CD14-positive monocyte (primary cell): ENCODE data around the gene ZNF784. TPM values are rescaled to one million over a fixed set of nuclear protein-coding genes. Genes with fewer than 3 reads are reported as not detected.

Experiments used
- DNase-seq, 3 donors: peaks; one replicate each; pipeline ENCODE4 v3.0.0-alpha.2; 2011 to 2022
- H2AFZ ChIP-seq: 2 replicates; pipeline ENCODE4 v1.6.0; 2012; ENCODE audit warnings: mild to moderate bottlenecking, low read depth, low read length, inconsistent platforms; ENCODE audit not compliant: insufficient read depth, poor library complexity, severe bottlenecking
- H3K27ac ChIP-seq, 2 donors: 1 replicate in 1 of 2; 2 replicates in 1 of 2; pipeline ENCODE4 v1.5.1; 2012 to 2013; ENCODE audit warnings: low read length in 2 of 2, control low read depth in 1 of 2, inconsistent platforms in 1 of 2, low read depth in 1 of 2, mild to moderate bottlenecking in 1 of 2
- H3K27me3 ChIP-seq, 2 donors: one replicate each; pipeline versions ENCODE4 v1.6.0 to v1.6.1; 2011 to 2013; ENCODE audit warnings: low read length in 2 of 2; ENCODE audit not compliant: control insufficient read depth in 2 of 2, insufficient read depth in 2 of 2
- H3K36me3 ChIP-seq, 2 donors: replicated peaks in 1 of 2; 1 replicate in 1 of 2; 2 replicates in 1 of 2; pipeline versions ENCODE4 v1.5.1 to v1.6.1; 2012 to 2013; ENCODE audit warnings: low read length in 2 of 2, control low read depth in 1 of 2, inconsistent platforms in 1 of 2, mild to moderate bottlenecking in 1 of 2; ENCODE audit not compliant: insufficient read depth in 2 of 2, control insufficient read depth in 1 of 2
- H3K4me1 ChIP-seq, 2 donors: 1 replicate in 1 of 2; 2 replicates in 1 of 2; pipeline versions ENCODE4 v1.5.1 to v1.6.1; 2012 to 2013; ENCODE audit warnings: low read length in 2 of 2, control low read depth in 1 of 2, inconsistent platforms in 1 of 2, mild to moderate bottlenecking in 1 of 2, moderate library complexity in 1 of 2; ENCODE audit not compliant: insufficient read depth in 2 of 2, control insufficient read depth in 1 of 2
- H3K4me2 ChIP-seq: replicated peaks from 2 replicates; pipeline ENCODE3; 2012; ENCODE audit warnings: low read length, moderate library complexity, mild to moderate bottlenecking; ENCODE audit not compliant: poor library complexity, severe bottlenecking; ENCODE audit errors: extremely low read depth
- H3K4me3 ChIP-seq, 3 experiments: fragments of 200-600 bp in 1 of 3; sonication (generic) in 1 of 3; replicated peaks in 1 of 3; 1 replicate in 2 of 3; 2 replicates in 1 of 3; pipeline ENCODE4 v1.5.1; 2011 to 2013; ENCODE audit warnings: low read length in 3 of 3, mild to moderate bottlenecking in 3 of 3, control low read depth in 2 of 3, low read depth in 2 of 3, inconsistent platforms in 1 of 3, moderate library complexity in 1 of 3
- H3K79me2 ChIP-seq: 2 replicates; pipeline ENCODE4 v1.6.0; 2012; ENCODE audit warnings: mild to moderate bottlenecking, control low read depth, inconsistent platforms, low read length, moderate library complexity; ENCODE audit not compliant: insufficient read depth
- H3K9ac ChIP-seq: 2 replicates; pipeline ENCODE4 v1.6.0; 2017; ENCODE audit warnings: low read length, mild to moderate bottlenecking; ENCODE audit not compliant: insufficient read depth, poor library complexity, severe bottlenecking
- H3K9me3 ChIP-seq, 2 donors: replicated peaks in 1 of 2; 1 replicate in 1 of 2; 2 replicates in 1 of 2; pipeline versions ENCODE4 v1.5.1 to v1.6.1; 2012 to 2013; ENCODE audit warnings: low read length in 2 of 2, control low read depth in 1 of 2; ENCODE audit not compliant: control insufficient read depth in 1 of 2, insufficient read depth in 1 of 2
- H4K20me1 ChIP-seq: 2 replicates; pipeline ENCODE4 v1.6.0; 2012; ENCODE audit warnings: mild to moderate bottlenecking, low read length, control low read depth, moderate library complexity; ENCODE audit not compliant: insufficient read depth
- H3K27ac Mint-ChIP-seq, 7 donors: one replicate each; pipeline ENCODE4 v1.8.0; 2020; ENCODE audit warnings: mild to moderate bottlenecking in 7 of 7, mixed read lengths in 7 of 7, moderate library complexity in 6 of 7, inconsistent platforms in 2 of 7
- H3K27me3 Mint-ChIP-seq, 3 donors: one replicate each; pipeline ENCODE4 v1.8.0; 2021 to 2022; ENCODE audit warnings: low read depth in 3 of 3, mild to moderate bottlenecking in 3 of 3, mixed read lengths in 3 of 3, moderate library complexity in 3 of 3, inconsistent platforms in 1 of 3
- H3K36me3 Mint-ChIP-seq, 2 donors: one replicate each; pipeline ENCODE4 v1.8.0; 2020; ENCODE audit warnings: mixed read lengths in 2 of 2, inconsistent platforms in 1 of 2, mild to moderate bottlenecking in 1 of 2
- H3K4me1 Mint-ChIP-seq: one replicate; pipeline ENCODE4 v1.8.0; 2020; ENCODE audit warnings: mild to moderate bottlenecking, mixed read lengths
- H3K4me3 Mint-ChIP-seq, 2 donors: one replicate each; pipeline ENCODE4 v1.8.0; 2020; ENCODE audit warnings: mild to moderate bottlenecking in 2 of 2, mixed read lengths in 2 of 2, moderate library complexity in 1 of 2
- H3K9me3 Mint-ChIP-seq, 7 donors: one replicate each; pipeline ENCODE4 v1.8.0; 2020 to 2022; ENCODE audit warnings: mixed read lengths in 7 of 7, mild to moderate bottlenecking in 6 of 7, moderate library complexity in 6 of 7, inconsistent platforms in 2 of 7
- CTCF ChIP-seq: fragments of 200-600 bp; IDR thresholded peaks from one replicate; pipeline ENCODE4 v1.8.0; 2022; ENCODE audit warnings: antibody characterized with exemption, mild to moderate bottlenecking
- WGBS: methylation state at CpG from one replicate; pipeline ENCODE4 v1.1.5; 2013; ENCODE audit warnings: missing lambda C conversion rate; ENCODE audit not compliant: insufficient coverage; 5-methylcytosine and 5-hydroxymethylcytosine counted together
- intact Hi-C, 2 donors: fragments of 100-400 bp; cut with micrococcal nuclease; formaldehyde crosslinking; loops; one replicate each; pipeline versions ENCODE4 v1.15.0 to v1.15.1; 2023
- polyA plus RNA-seq, 3 donors: library from polyadenylated mRNA; depleted of rRNA in 1 of 3; unstranded in 2 of 3; stranded (reverse) in 1 of 3; fragments of 300-500 nt in 2 of 3; fragments of >200 nt in 1 of 3; fragmentation: Illumina TruSeq in 2 of 3; gene quantifications; 1 replicate in 2 of 3; 2 replicates in 1 of 3; pipeline ENCODE4 v1.2.3, GENCODE V29; 2012 to 2021

Gene ZNF784
- polyA plus RNA-seq, 3 donors = 1.5 to 5.5 (median 2.4) TPM

DNA sequence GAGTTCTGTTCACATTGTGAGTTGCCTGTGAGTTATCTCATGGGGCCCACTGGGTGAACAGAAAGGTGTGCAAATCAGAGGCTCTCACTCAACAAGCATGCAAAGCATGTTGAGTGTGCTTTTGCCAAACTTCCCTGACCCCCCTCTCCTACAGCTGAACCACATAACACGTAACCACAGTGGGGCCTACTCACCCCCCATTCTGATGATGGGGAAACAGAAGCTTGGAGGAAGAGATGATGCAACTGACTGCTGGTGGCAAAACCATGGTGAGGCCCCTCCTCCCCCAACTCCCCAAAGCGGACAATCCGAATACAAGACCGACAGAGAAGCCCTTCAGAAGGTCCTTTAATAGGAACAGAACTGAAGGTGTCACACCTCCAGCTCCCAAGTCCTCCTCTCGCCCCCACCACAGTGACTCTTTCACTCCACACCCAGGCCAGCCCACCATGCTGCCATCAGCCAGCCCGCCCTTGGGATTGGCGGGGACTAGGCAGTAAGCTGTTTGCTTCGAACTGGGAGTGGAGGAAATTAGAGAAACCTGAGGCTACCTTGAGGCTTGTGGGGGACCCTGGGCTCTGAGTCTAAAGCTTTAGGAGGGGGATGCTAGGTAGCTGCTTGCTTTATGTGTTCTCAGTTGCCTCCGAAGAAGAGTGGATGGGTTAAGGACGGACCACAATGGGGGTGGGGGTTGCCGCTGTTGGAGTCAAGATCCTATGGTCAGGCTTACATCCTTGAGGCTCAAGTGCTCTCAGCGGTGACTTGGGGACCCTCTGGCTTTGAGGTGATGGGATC is 3.8 kb downstream of the ZNF784 start:
- no peaks in the 10 kb centered on the region for H3K9me3 ChIP-seq
- no peak overlapping the region for H3K9ac ChIP-seq
- no peaks in the 10 kb centered on the region for H3K27me3 ChIP-seq
- H3K4me2 ChIP-seq = peak overlapping the region; percentile 71
- intact Hi-C loops = loop anchor here (2.0 to 5.0 kb wide), 2 partner anchors 14 to 33 kb away; no protein-coding TSS in a partner anchor
- peaks cover 12 to 19% of the 10 kb centered on the region in 2 donors for H3K36me3 ChIP-seq
- peak; percentile 87 to 94 (median 88) for DNase-seq
- no peak for TF ChIP-seq CTCF
- peak overlapping the region; percentile 83 to 84 for H3K27ac ChIP-seq
- Mint-ChIP-seq H3K4me3 (peak overlapping the region; percentile 62 to 76), H3K27me3 (peaks cover 0 to 8% (median 1%) of the 10 kb centered on the region in 3 donors), H3K27ac (peak overlapping the region; percentile 89 to 97 (median 93)), H3K36me3 (peaks cover 19 to 34% of the 10 kb centered on the region in 2 donors), H3K9me3 (peaks cover 0 to 4% (median 0%) of the 10 kb centered on the region in 7 donors), H3K4me1 (peaks cover 62% of the 10 kb centered on the region)
- H4K20me1 ChIP-seq = no peaks in the 10 kb centered on the region
- peak overlapping the region in 1 of 3 experiments; percentile 58 for H3K4me3 ChIP-seq
- H2AFZ ChIP-seq = peak overlapping the region; percentile 33
- peaks cover 64 to 76% of the 10 kb centered on the region in 2 donors for H3K4me1 ChIP-seq
- H3K79me2 ChIP-seq = peaks cover 27% of the 10 kb centered on the region
- 55% methylated on average over 9 of the region's 12 CpGs for WGBS

- no peak overlapping the region for H2AFZ ChIP-seq
- no peaks in the 10 kb centered on the region for H4K20me1 ChIP-seq
- H3K4me3 ChIP-seq = peak overlapping the region in 1 of 3 experiments; percentile 58
- H3K4me3 Mint-ChIP-seq = peak overlapping the region; percentile 27 to 76
- H3K27me3 Mint-ChIP-seq = peaks cover 0 to 4% (median 1%) of the 10 kb centered on the region in 3 donors
- H3K79me2 ChIP-seq = peaks cover 34% of the 10 kb centered on the region
- WGBS = 55% methylated on average over 2 of the region's 3 CpGs
- no peaks in the 10 kb centered on the region for H3K9me3 ChIP-seq
- intact Hi-C loops = no loop called here
- H3K36me3 Mint-ChIP-seq = peaks cover 21 to 42% of the 10 kb centered on the region in 2 donors
- peak overlapping the region; percentile 89 to 97 (median 93) for H3K27ac Mint-ChIP-seq
- peak; percentile 43 to 59 (median 52) for DNase-seq
- H3K9ac ChIP-seq = no peak overlapping the region
- no peaks in the 10 kb centered on the region for H3K27me3 ChIP-seq
- H3K27ac ChIP-seq = peak overlapping the region; percentile 53 to 83
- H3K4me2 ChIP-seq = peak overlapping the region; percentile 71
- H3K4me1 Mint-ChIP-seq = peaks cover 55% of the 10 kb centered on the region
- H3K4me1 ChIP-seq = peaks cover 58 to 68% of the 10 kb centered on the region in 2 donors
- peak; percentile 10 for TF ChIP-seq CTCF
- H3K36me3 ChIP-seq = peaks cover 14 to 25% of the 10 kb centered on the region in 2 donors
- H3K9me3 Mint-ChIP-seq = peaks cover 0 to 4% (median 0%) of the 10 kb centered on the region in 7 donors
Observed at GRCh38 chr19:55619286-55619685, 5.1 kb downstream of the ZNF784 start.
